K562 (cell line): ENCODE results near the gene NEMP1.

Source experiments
- CTCF ChIP-seq, 3 experiments: IDR thresholded peaks in 2 of 3; conservative IDR thresholded peaks in 1 of 3; 2 replicates each; pipeline ENCODE4 v1.5.1; 2011 to 2012; ENCODE audit warnings: low read length in 3 of 3, mild to moderate bottlenecking in 3 of 3, control low read depth in 2 of 3, improper control_type of control experiment in 1 of 3, inconsistent platforms in 1 of 3, low read depth in 1 of 3, mixed read lengths in 1 of 3, moderate library complexity in 1 of 3; ENCODE audit not compliant: insufficient read depth in 2 of 3
- TF ChIP-seq, protein P1 (sequence below), 2 experiments: IDR thresholded peaks; 2 replicates each; pipeline ENCODE4 v1.6.1; 2011; ENCODE audit warnings: borderline replicate concordance in 1 of 2, control low read depth in 1 of 2, low read depth in 1 of 2, low read length in 1 of 2, mild to moderate bottlenecking in 1 of 2, mixed read lengths in 1 of 2, moderate library complexity in 1 of 2; ENCODE audit not compliant: insufficient read depth in 1 of 2, insufficient read length in 1 of 2, poor library complexity in 1 of 2, severe bottlenecking in 1 of 2; ENCODE audit errors: extremely low read depth in 1 of 2

DNA sequence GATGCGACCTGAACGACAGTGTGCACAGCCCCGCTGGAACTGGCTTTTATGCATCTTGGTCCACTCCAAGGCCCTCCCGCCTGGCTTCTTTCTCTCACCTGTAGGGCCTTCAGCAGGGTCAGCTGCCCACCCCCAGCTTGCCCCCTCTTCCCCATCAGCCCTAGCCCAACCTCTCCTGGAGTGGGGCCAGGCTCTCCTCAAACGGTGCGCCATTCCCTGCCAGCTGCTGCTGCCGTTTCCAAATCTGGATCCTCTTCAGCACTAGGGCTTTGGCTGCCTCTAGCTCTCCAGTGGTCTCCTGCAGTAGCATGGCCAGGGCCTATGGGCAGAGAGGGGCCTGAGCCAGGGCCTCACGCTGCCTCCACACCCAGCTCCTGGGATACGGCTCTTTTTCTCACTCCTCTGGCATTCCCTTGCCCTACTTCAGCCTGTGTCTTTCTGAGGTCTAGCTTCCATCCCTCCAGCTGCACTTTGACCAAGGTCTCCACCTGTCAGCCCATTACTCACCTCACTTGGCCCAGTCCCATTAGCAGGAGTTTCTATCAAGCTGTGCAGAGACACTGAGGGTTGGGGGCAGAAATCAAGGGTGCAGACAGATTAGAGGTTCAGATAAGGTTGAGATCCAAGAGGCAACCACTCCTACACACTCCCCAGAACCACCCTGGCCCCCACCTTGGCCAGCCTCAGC, 27.6 kb upstream of the NEMP1 start:
- TF ChIP-seq CTCF (IDR thresholded peaks at IDR 0.05 in 2 of 3, conservative IDR thresholded peaks at IDR 0.05 in 1 of 3; ENCODE audit: insufficient read depth in 2 of 3, low read depth in 1 of 3, low read length in 3 of 3), result no peak
- TF ChIP-seq, protein P1, sequence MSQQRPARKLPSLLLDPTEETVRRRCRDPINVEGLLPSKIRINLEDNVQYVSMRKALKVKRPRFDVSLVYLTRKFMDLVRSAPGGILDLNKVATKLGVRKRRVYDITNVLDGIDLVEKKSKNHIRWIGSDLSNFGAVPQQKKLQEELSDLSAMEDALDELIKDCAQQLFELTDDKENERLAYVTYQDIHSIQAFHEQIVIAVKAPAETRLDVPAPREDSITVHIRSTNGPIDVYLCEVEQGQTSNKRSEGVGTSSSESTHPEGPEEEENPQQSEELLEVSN (IDR thresholded peaks at IDR 0.05; ENCODE audit: borderline replicate concordance in 1 of 2, extremely low read depth in 1 of 2, insufficient read depth in 1 of 2, insufficient read length in 1 of 2, low read depth in 1 of 2, low read length in 1 of 2, poor library complexity in 1 of 2, severe bottlenecking in 1 of 2), result no peak
